Measurements from ENCODE around the gene HPCAL4. TPM values are rescaled to one million over a fixed set of nuclear protein-coding genes. Genes with fewer than 3 reads are reported as not detected.

Gene HPCAL4
- total RNA-seq, 4 donors from 2014 or later: 0.11 to 0.83 (median 0.29) TPM

DNA sequence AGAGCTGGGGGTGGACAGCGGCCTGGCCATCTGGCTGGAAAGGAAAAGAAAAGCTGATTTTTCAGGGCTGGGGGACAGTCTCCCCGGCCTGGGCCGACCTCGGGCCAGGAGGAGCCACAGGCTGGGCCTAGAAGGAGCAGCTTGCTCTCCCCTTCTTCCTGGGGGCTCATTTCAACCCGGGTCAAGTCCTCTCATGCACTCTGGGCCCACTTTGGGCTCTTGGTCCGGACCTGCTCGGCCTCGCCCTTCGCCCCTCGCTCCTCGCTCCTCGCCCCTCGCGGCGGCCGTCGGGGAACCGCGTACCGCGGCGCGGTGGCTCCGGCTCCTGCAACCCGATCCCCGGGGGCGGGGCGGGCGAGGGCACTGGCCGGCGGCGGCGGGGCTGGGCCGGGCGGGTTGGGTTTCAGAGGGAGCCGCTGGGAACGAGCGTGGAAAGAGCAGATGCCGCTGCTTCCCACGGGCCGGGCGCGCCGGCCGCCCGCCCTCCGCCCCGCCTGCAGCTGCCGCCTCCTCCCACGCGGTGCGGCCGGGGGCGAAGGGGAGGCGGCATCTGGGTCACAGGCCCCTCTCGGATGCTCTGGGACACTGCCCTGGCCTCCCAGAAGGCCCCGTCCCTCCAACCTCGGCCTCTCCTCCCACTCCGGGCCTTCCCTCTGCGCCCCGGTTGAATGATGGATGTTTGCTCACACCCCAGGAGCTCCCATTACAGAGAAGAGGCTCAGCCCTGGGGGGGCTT is 58.4 kb downstream of the HPCAL4 start:
- H3K27me3 ChIP-seq: no peaks in the 10 kb centered on the region
- peak; percentile 63 to 72 for DNase-seq
- H3K4me1 ChIP-seq: peaks cover 0 to 4% of the 10 kb centered on the region in 2 donors
- 38 to 50% methylated on average over 4 to 21 of the region's 61 CpGs for WGBS, 2 donors
- no peaks in the 10 kb centered on the region for H3K36me3 ChIP-seq
- H3K9me3 ChIP-seq: no peaks in the 10 kb centered on the region
- no peak overlapping the region for H3K27ac ChIP-seq
- H3K4me3 ChIP-seq (replicated peaks in 1 of 3): no peak overlapping the region
- TF ChIP-seq, protein P1, sequence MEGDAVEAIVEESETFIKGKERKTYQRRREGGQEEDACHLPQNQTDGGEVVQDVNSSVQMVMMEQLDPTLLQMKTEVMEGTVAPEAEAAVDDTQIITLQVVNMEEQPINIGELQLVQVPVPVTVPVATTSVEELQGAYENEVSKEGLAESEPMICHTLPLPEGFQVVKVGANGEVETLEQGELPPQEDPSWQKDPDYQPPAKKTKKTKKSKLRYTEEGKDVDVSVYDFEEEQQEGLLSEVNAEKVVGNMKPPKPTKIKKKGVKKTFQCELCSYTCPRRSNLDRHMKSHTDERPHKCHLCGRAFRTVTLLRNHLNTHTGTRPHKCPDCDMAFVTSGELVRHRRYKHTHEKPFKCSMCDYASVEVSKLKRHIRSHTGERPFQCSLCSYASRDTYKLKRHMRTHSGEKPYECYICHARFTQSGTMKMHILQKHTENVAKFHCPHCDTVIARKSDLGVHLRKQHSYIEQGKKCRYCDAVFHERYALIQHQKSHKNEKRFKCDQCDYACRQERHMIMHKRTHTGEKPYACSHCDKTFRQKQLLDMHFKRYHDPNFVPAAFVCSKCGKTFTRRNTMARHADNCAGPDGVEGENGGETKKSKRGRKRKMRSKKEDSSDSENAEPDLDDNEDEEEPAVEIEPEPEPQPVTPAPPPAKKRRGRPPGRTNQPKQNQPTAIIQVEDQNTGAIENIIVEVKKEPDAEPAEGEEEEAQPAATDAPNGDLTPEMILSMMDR (IDR thresholded peaks at IDR 0.05): no peak
- TF ChIP-seq POLR2A (IDR thresholded peaks at IDR 0.05): no peak
- intact Hi-C loops (cut with DNase I): no loop called here

DNA sequence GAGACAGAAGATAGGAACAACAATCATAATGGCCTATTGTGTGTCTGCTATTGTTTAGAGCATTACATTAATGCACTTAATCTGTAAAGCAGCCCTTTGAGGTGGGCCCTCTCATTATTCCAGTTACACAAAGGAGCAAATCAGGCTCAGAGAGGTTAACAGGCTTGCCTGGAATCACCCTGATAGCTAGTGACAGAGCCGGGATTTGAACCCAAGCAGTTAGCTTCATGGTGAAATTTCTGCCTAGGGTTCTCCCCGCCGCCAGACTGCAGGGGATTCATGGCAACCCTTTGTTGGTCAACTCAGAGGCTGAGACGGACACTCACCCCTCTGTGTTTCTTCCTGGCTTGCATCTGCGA is 58.9 kb downstream of the HPCAL4 start:
- intact Hi-C loops (cut with DNase I): no loop called here
- no peak for TF ChIP-seq POLR2A (IDR thresholded peaks at IDR 0.05)
- TF ChIP-seq, protein P1 (IDR thresholded peaks at IDR 0.05): no peak
- 83 to 94% methylated on average over 4 to 5 of the region's 5 CpGs for WGBS, 2 donors
- Histone ChIP-seq H3K36me3 (no peaks in the 10 kb centered on the region), H3K27me3 (no peaks in the 10 kb centered on the region), H3K4me1 (peaks cover 0 to 4% of the 10 kb centered on the region in 2 donors), H3K27ac (no peak overlapping the region), H3K4me3 (replicated peaks in 1 of 3) (no peak overlapping the region), H3K9me3 (no peaks in the 10 kb centered on the region)
- DNase-seq: no peak

DNA sequence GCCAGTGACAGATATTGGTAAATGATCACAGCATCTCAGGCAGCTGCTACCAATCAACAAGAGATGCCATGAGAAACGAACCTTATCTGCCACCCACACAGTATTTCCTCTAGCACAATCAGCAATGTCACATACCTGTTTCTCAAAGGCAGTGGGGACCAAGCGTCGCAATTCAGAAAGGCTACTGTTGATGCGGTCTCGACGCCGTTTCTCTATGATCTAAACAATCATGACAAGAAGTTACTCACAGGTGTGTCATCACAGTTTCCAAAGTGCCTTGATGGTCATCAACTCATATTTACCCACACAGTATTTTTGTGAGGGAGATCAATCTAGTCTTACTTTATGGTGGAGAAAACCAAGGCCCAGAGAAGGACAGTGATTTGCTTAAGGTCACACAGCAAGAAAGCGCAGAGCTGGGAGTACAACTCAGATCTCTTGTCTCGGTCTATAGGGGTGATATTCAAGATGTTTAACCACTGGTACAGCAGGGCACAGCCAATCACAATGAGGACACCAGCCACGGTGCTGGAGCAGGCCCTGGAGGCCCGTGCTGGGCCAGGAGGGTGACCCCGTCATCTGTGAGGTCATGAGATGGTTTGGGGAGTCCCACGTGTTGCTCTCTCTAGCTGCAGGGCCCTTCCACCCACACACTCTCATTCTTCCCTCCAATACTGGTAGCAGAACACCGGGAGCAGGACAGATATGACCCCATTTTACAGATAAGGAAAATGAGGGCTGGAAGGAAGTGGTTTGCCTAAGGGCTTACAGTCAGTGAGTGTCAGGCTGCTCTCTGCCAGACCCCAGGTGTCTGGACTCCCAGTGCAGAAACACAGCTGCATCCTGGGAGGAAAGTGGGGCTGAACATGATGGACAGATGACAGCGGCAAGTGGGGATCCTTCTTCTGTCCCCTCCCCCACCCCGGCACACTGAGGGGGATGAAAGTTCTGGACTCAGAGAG is 59.6 kb downstream of the HPCAL4 start:
- Histone ChIP-seq H3K27ac (no peak overlapping the region), H3K36me3 (no peaks in the 10 kb centered on the region), H3K27me3 (no peaks in the 10 kb centered on the region), H3K4me3 (replicated peaks in 1 of 3) (no peak overlapping the region), H3K9me3 (no peaks in the 10 kb centered on the region), H3K4me1 (peaks cover 0 to 4% of the 10 kb centered on the region in 2 donors)
- 85 to 88% methylated on average over 15 to 16 of the region's 16 CpGs for WGBS, 2 donors
- no peak for DNase-seq
- intact Hi-C loops (cut with DNase I): no loop called here
- TF ChIP-seq, protein P1 (IDR thresholded peaks at IDR 0.05): no peak
- no peak for TF ChIP-seq POLR2A (IDR thresholded peaks at IDR 0.05)

DNA sequence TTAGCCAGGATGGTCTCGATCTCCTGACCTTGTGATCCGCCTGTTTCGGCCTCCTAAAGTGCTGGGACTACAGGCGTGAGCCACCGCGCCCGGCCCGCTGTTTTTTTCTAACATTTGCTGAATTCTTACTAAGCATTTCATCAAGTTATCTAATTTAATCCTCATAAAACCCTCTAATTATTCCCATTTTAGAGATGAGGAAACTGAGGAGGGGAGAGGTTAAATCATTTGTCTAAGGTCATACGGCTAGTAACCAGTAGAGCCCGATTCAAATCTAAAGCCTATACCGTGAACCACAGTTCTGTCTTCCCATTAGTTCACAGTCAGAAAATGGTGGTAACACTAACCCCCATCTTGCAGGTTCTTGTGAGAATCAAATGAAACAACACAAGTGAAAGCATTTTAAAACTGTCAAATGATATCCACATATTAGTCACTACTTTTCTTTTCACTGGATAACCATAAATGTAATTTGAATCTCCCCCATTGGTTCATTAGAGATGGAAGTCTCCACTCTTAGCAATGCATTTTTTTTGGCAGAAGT is 62.4 kb downstream of the HPCAL4 start:
- no peaks in the 10 kb centered on the region for H3K9me3 ChIP-seq
- no peak overlapping the region for H3K27ac ChIP-seq
- TF ChIP-seq POLR2A (IDR thresholded peaks at IDR 0.05): no peak
- TF ChIP-seq, protein P1 (IDR thresholded peaks at IDR 0.05): no peak
- intact Hi-C loops (cut with DNase I): no loop called here
- no peaks in the 10 kb centered on the region for H3K27me3 ChIP-seq
- peaks cover 0 to 12% of the 10 kb centered on the region in 2 donors for H3K4me1 ChIP-seq
- WGBS, 2 donors: 94 to 96% methylated on average over 11 of the region's 11 CpGs
- DNase-seq: no peak
- H3K36me3 ChIP-seq: no peaks in the 10 kb centered on the region
- H3K4me3 ChIP-seq (replicated peaks in 1 of 3): no peak overlapping the region

Small RNA genes lying within 50 kb of the gene (small RNA-seq; reads per million reads assigned to genes)
- not detected for gene RNU7-121P

Other genes with a start within 250 kb of the HPCAL4 start
- gene BMP8A, start 199.8 kb downstream of the HPCAL4 start, total RNA-seq: 100 to 1,000 TPM in 3 of 4 donors, 10 to 100 TPM in 1; 58.5 to 386 (median 270) TPM
- 100 to 1,000 TPM in 3 of 4 donors, 10 to 100 TPM in 1; 81.1 to 143 (median 107) TPM for gene PABPC4, start 114.6 kb downstream of the HPCAL4 start, total RNA-seq
- gene HEYL, start 51.8 kb downstream of the HPCAL4 start, total RNA-seq: 10 to 100 TPM in 2 of 4 donors, 1 to 10 TPM in 2; 9.3 to 17.0 (median 11.5) TPM
- under 1 TPM in 2 of 4 donors, not detected in 2; 0.33 to 0.73 TPM for gene NT5C1A, start 19.3 kb downstream of the HPCAL4 start, total RNA-seq
- gene PPIE, start 47.4 kb upstream of the HPCAL4 start, total RNA-seq: 10 to 100 TPM; 47.1 to 52.7 (median 50.9) TPM
- 1 to 10 TPM; 2.6 to 8.2 (median 3.5) TPM for gene OXCT2, start 79.9 kb upstream of the HPCAL4 start, total RNA-seq
- 10 to 100 TPM in 1 of 4 donors, 1 to 10 TPM in 3; 6.6 to 15.4 (median 8.1) TPM for gene BMP8B, start 97.4 kb upstream of the HPCAL4 start, total RNA-seq
- 10 to 100 TPM; 22.6 to 35.2 (median 25.3) TPM for gene TRIT1, start 192.1 kb upstream of the HPCAL4 start, total RNA-seq
- gene MYCL, start 210.5 kb upstream of the HPCAL4 start, total RNA-seq: 1 to 10 TPM; 1.4 to 3.9 (median 3.5) TPM

Data from thyroid gland (tissue), 4 donors.